Small intestine (tissue), 7 donors: Measurements from ENCODE around the gene LPO. TPM values are rescaled to one million over a fixed set of nuclear protein-coding genes. Genes with fewer than 3 reads are reported as not detected.
A peak's percentile ranks its signal among the peaks of the same experiment; 100 is the strongest.

Source experiments
- DNase-seq, 2 donors: peaks; one replicate each; pipeline versions ENCODE4 v3.0.0 to v3.0.0-alpha.2; 2013
- FAIRE-seq: peaks from 2 replicates; lab custom pipeline; 2012; peaks lifted over from hg19 to GRCh38; lab: Jason Lieb, UNC
- H3K27ac ChIP-seq, 3 donors: one replicate each; pipeline ENCODE4 v1.5.1; 2013; ENCODE audit warnings: low read length in 2 of 3, mild to moderate bottlenecking in 2 of 3, control low read depth in 1 of 3, inconsistent platforms in 1 of 3, low read depth in 1 of 3, moderate library complexity in 1 of 3
- H3K27me3 ChIP-seq, 3 donors: one replicate each; pipeline ENCODE4 v1.6.1; 2013; ENCODE audit warnings: low read length in 3 of 3, inconsistent platforms in 1 of 3; ENCODE audit not compliant: control insufficient read depth in 3 of 3, insufficient read depth in 3 of 3
- H3K36me3 ChIP-seq, 3 donors: one replicate each; pipeline ENCODE4 v1.6.1; 2013; ENCODE audit warnings: low read length in 3 of 3, inconsistent platforms in 1 of 3, low read depth in 1 of 3, mild to moderate bottlenecking in 1 of 3, moderate library complexity in 1 of 3; ENCODE audit not compliant: control insufficient read depth in 3 of 3, insufficient read depth in 2 of 3
- H3K4me1 ChIP-seq, 3 donors: one replicate each; pipeline ENCODE4 v1.6.1; 2013; ENCODE audit warnings: low read length in 2 of 3, inconsistent platforms in 1 of 3, low read depth in 1 of 3, mild to moderate bottlenecking in 1 of 3, moderate library complexity in 1 of 3; ENCODE audit not compliant: control insufficient read depth in 3 of 3, insufficient read depth in 2 of 3
- H3K4me3 ChIP-seq, 3 donors: one replicate each; pipeline ENCODE4 v1.5.1; 2013; ENCODE audit warnings: low read length in 3 of 3, control low read depth in 1 of 3, inconsistent platforms in 1 of 3, low read depth in 1 of 3, mild to moderate bottlenecking in 1 of 3, moderate library complexity in 1 of 3
- H3K9me3 ChIP-seq, 2 donors: one replicate each; pipeline ENCODE4 v1.6.1; 2013; ENCODE audit warnings: low read depth in 1 of 2, low read length in 1 of 2; ENCODE audit not compliant: control insufficient read depth in 2 of 2, insufficient read depth in 1 of 2
- WGBS, 3 donors: extraction: QIAGEN DNeasy Blood & Tissue Kit; methylation state at CpG; one replicate each; pipeline ENCODE4 v1.1.7; 2013; 5-methylcytosine and 5-hydroxymethylcytosine counted together
- polyA plus RNA-seq, 4 donors: library from polyadenylated mRNA; stranded (reverse) in 3 of 4; unstranded in 1 of 4; fragments of 200-250 nt in 3 of 4; fragments of 120-200 nt in 1 of 4; gene quantifications; one replicate each; pipeline versions ENCODE4 v1.2.1 to v1.2.3, GENCODE V29; 2013
- donor health status: healthy with polysubstance abuse.
- donor health status: control.
- donor health status: control.
- donor health status: Bipolar disorder and iron deficiency.
- donor health status: healthy.

LPO gene
- polyA plus RNA-seq, 4 donors: 0.44 to 0.55 TPM; not detected in 2

DNA sequence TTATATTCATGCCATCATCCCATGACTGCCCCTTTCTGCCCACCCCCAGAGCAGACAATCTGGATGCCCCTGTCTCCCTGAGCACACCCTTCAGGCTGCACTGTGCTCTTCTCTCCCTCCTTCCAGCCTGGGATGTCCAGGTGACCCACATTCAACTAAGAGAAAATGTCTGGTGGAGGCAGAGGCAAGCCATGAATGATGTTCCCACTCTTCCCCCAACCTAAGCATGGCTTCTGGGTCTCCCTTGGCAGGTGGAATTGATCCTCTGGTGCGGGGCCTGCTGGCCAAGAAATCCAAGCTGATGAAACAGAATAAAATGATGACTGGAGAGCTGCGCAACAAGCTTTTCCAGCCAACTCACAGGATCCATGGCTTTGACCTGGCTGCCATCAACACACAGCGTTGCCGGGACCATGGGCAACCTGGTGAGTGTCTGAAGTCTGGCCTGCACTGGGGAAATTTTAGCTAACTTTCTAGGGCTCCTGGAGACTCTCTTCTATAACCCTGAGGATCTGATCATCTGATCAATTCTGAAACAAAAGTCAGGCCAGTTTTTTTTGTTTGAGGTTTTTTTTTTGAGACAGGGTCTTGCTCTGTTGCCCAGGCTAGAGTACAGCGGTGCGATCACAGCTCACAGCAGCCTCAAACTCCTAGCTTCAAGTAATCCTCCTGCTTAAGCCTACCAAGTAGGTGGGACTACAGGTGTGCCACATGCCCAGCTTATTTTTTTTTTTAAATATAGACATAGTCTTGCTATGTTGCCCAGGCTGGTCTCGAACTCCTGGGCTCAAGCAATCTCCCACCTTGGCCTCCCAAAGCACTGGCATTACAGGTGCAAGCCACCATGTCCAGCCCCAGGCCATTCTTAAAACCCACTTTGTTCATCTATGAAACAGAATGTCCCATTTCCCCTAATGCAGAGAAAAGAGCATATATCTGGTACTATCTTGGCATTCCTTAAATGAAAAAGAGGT lies 27.8 kb downstream of the LPO start:
- no peaks in the 10 kb centered on the region for H3K4me1 ChIP-seq
- H3K9me3 ChIP-seq: no peaks in the 10 kb centered on the region
- no peak overlapping the region for H3K4me3 ChIP-seq
- no peak overlapping the region for H3K27ac ChIP-seq
- 90 to 93% (median 91%) methylated on average over 7 of the region's 7 CpGs for WGBS, 3 donors
- FAIRE-seq (no peak), DNase-seq (no peak)
- peaks cover 0 to 19% (median 4%) of the 10 kb centered on the region in 3 donors for H3K27me3 ChIP-seq
- no peaks in the 10 kb centered on the region for H3K36me3 ChIP-seq

- 83 to 86% (median 86%) methylated on average over 22 of the region's 22 CpGs for WGBS, 3 donors
- DNase-seq (no peak), FAIRE-seq (no peak)
- H3K9me3 ChIP-seq: no peaks in the 10 kb centered on the region
- H3K4me3 ChIP-seq: no peak overlapping the region
- peaks cover 0 to 17% (median 4%) of the 10 kb centered on the region in 3 donors for H3K27me3 ChIP-seq
- H3K36me3 ChIP-seq: no peaks in the 10 kb centered on the region
- no peaks in the 10 kb centered on the region for H3K4me1 ChIP-seq
- no peak overlapping the region for H3K27ac ChIP-seq
These were observed 29.3 kb downstream of the LPO start for GRCh38 chr17:58267347-58268324.

GRCh38 chr17:58268326-58268725 lies 29.9 kb downstream of the LPO start:
- Histone ChIP-seq H3K27ac (no peak overlapping the region), H3K4me3 (no peak overlapping the region), H3K4me1 (no peaks in the 10 kb centered on the region), H3K27me3 (peaks cover 0 to 14% (median 4%) of the 10 kb centered on the region in 3 donors), H3K36me3 (no peaks in the 10 kb centered on the region), H3K9me3 (no peaks in the 10 kb centered on the region)
- FAIRE-seq: no peak
- WGBS, 3 donors: 83 to 88% (median 86%) methylated on average over 12 of the region's 12 CpGs
- no peak for DNase-seq

DNA sequence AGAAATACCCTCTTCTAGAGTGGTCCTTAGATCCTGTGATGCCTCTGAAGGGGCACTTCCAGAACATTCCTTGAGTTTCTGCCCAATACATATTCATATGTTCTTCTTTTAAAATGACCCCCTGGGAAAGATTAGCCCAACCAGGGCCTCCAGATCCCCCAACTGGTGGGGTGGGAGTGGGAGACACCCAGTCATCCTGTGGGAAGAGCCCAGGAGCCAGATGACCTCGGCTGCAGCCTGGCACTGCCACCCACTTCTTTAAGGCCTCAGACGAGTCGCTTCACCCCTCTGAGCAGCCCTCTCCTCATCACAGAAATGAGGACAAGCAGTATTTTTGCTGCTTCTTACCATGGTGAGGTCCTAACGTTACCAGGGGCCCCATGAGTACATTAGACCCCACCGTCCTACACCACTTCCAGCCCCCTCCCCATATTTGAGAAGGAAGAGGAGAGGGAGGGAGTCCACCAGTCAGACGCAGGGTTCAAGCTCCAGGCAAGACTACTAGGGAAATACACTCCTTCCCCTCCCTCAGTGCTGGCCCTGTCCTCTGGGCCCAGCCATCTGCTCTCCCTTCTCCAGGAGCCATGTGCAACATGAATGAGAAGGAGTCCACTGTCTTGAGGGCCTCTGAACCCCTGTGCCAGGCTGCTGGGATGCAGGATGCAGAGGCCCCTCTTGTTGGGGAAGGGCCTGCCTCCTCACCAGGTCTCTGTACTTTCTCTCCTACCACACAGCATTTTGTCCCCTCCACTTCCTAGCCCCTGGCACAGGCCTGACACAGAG lies 30.6 kb downstream of the LPO start:
- Histone ChIP-seq H3K9me3 (no peaks in the 10 kb centered on the region), H3K4me1 (no peaks in the 10 kb centered on the region), H3K27ac (no peak overlapping the region), H3K27me3 (peaks cover 0 to 14% (median 0%) of the 10 kb centered on the region in 3 donors), H3K36me3 (no peaks in the 10 kb centered on the region), H3K4me3 (no peak overlapping the region)
- 81 to 88% (median 87%) methylated on average over 5 to 6 of the region's 6 CpGs for WGBS, 3 donors
- FAIRE-seq (no peak), DNase-seq (no peak)

- 79 to 84% (median 82%) methylated on average over 9 of the region's 9 CpGs for WGBS, 3 donors
- H3K4me3 ChIP-seq: no peak overlapping the region
- FAIRE-seq: no peak
These were observed 31.3 kb downstream of the LPO start for GRCh38 chr17:58269557-58270291.

DNA sequence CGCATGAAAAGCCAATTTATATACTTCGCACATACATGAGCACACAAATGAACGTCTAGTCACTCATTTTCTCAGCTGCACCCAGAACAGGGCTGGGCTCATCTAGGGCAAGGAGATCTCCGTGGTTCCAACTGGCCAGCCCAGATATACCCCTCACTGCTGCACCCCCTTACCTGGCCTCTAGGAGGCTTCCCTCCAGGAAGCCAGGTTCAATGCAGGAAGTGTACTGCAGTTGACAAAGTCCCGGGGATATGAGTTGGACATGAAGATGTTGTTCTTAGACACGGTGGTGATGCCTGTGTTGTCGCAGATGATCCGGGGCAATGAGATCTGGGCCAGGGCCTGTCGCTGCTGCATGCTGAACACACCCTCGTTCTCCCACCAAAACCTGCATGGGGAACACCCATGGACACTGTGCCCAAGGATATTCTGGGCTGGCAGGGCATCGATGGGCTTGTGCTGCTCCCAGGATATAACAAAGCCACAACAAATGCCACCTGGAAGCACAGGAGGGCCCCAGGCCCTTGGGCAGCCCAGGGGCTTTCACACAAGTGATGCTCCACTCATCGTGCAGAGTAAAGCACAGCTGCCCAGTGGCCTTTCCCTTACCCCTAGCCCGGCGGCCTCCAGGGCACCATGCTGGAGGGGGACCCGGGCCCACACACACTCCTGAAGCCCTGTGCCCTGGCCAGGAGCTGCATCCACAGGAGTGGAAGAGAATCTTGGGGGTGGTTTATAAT lies 32.3 kb downstream of the LPO start:
- Histone ChIP-seq H3K36me3 (no peaks in the 10 kb centered on the region), H3K27ac (no peak overlapping the region), H3K27me3 (peaks cover 0 to 7% (median 0%) of the 10 kb centered on the region in 3 donors), H3K4me3 (no peak overlapping the region), H3K4me1 (no peaks in the 10 kb centered on the region), H3K9me3 (no peaks in the 10 kb centered on the region)
- DNase-seq (peak in 1 of 2 donors; percentile 14), FAIRE-seq (no peak)
- 72 to 81% (median 80%) methylated on average over 15 of the region's 15 CpGs for WGBS, 3 donors

More at GRCh38 chr17:58269557-58270291, 31.3 kb downstream of the LPO start:
- Histone ChIP-seq H3K27me3 (peaks cover 0 to 10% (median 0%) of the 10 kb centered on the region in 3 donors), H3K9me3 (no peaks in the 10 kb centered on the region), H3K36me3 (no peaks in the 10 kb centered on the region), H3K27ac (no peak overlapping the region), H3K4me1 (no peaks in the 10 kb centered on the region)
- DNase-seq: no peak
